HG03175 (cell line): Measurements from ENCODE around the gene ATP5MC2.

Source experiments
- ATAC-seq: cut with Tn5 transposase; IDR thresholded peaks from one replicate; pipeline ENCODE4 v1.9.1; 2021; ENCODE audit warnings: mild to moderate bottlenecking, moderate library complexity; ENCODE audit not compliant: unreplicated experiment

ATP5MC2 gene

GRCh38 chr12:53616950-53617349, 58.9 kb downstream of the ATP5MC2 start:
- ATAC-seq, result no peak
